Esophagus squamous epithelium (tissue), 5 donors: Measurements from ENCODE around the gene SAP130. TPM values are rescaled to one million over a fixed set of nuclear protein-coding genes. Genes with fewer than 3 reads are reported as not detected.

ENCODE experiments used
- DNase-seq: peaks from one replicate; lab custom pipeline; 2025; lab: John Stamatoyannopoulos, UW
- H3K27ac ChIP-seq, 4 donors: fragments of 200-600 bp; sonication (generic); one replicate each; pipeline ENCODE4 v1.5.1; 2016 to 2019; ENCODE audit warnings: mild to moderate bottlenecking in 1 of 4
- H3K27me3 ChIP-seq, 4 donors: fragments of 200-600 bp; sonication (generic); 1 replicate in 3 of 4; 2 replicates in 1 of 4; pipeline versions ENCODE4 v1.5.1 to v1.6.0; 2017 to 2021; ENCODE audit warnings: antibody characterized with exemption in 1 of 4
- H3K36me3 ChIP-seq, 3 donors: fragments of 200-600 bp; sonication (generic); one replicate each; pipeline ENCODE4 v1.5.1; 2016 to 2019
- H3K4me1 ChIP-seq, 3 donors: fragments of 200-600 bp; sonication (generic); one replicate each; pipeline ENCODE4 v1.5.1; 2017 to 2019
- H3K4me3 ChIP-seq, 4 donors: fragments of 200-600 bp; sonication (generic); 1 replicate in 3 of 4; 2 replicates in 1 of 4; pipeline ENCODE4 v1.5.1; 2016 to 2019; ENCODE audit warnings: mild to moderate bottlenecking in 2 of 4, moderate library complexity in 1 of 4
- H3K9me3 ChIP-seq, 3 donors: fragments of 200-600 bp; sonication (generic); one replicate each; pipeline ENCODE4 v1.5.1; 2016 to 2019
- POLR2A ChIP-seq, 4 donors: fragments of 450-650 bp; IDR thresholded peaks; one replicate each; pipeline ENCODE4 v1.6.1; 2017; ENCODE audit warnings: antibody characterized with exemption in 4 of 4, mild to moderate bottlenecking in 4 of 4, moderate library complexity in 3 of 4
- WGBS, 2 donors: methylation state at CpG; one replicate each; pipeline ENCODE4 v1.1.5; 2018; 5-methylcytosine and 5-hydroxymethylcytosine counted together
- intact Hi-C: fragments of 100-400 bp; cut with DNase I; formaldehyde crosslinking; loops from one replicate; pipeline ENCODE4 v1.15.0; 2022
- total RNA-seq, 4 donors: library from RNA; depleted of rRNA; stranded (reverse); fragments of >200 nt; gene quantifications; one replicate each; pipeline ENCODE4 v1.1.0, GENCODE V29; 2016
- TF ChIP-seq, protein P1 (sequence below), 6 experiments: fragments of 450-650 bp in 4 of 6; fragments of 200-600 bp in 2 of 6; sonication (generic) in 2 of 6; IDR thresholded peaks; one replicate each; pipeline ENCODE4 v1.5.1; 2016 to 2019; ENCODE audit warnings: antibody characterized with exemption in 6 of 6, mild to moderate bottlenecking in 4 of 6, moderate library complexity in 4 of 6
- donor health status: DM: yes; HTN: yes; CAD: no.

The SAP130 gene
- total RNA-seq, 4 donors from 2014 or later, result 5.9 to 12.7 (median 8.0) TPM

DNA sequence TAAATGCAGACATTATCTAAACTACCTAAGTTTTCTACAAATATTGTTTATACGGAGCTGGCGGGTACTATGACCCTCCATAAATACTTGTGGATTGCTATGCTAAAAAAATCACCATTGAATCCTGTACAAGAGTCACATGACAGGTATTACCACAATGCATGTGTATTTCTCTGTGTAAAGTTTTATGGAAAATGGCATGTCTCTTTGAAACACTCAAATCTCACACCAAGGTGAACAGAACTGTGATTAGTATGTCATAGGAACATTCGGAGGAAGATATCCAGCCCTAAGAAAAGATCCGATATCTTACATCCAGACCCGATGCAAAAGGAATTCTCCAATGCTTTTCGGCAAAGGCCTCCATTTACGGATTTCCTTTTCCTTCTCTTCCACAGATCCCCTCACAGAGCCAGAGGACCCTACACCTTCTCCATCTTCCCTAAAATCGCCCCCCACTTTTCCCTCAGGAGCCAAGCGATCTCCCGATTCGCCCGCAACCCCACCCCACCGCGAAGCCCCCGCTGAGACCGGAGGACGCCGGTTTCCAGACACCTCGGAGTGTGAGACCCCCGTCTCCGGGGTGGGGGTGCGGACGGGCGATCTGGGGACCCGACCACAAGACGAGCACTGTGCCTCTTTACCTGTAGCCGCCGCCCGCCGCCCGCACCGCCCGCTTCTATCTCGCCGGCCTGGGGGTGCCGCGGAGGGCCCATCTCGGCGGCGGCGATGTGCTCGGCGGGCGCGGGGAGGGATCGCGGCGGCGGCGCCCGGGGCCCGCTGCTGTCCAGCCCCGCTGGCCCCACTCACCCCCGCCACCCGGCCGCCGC lies 1.2 kb downstream of the SAP130 start:
- TF ChIP-seq POLR2A (IDR thresholded peaks at IDR 0.05), result peak in 2 of 4 donors; percentile 41 to 44
- TF ChIP-seq, protein P1, sequence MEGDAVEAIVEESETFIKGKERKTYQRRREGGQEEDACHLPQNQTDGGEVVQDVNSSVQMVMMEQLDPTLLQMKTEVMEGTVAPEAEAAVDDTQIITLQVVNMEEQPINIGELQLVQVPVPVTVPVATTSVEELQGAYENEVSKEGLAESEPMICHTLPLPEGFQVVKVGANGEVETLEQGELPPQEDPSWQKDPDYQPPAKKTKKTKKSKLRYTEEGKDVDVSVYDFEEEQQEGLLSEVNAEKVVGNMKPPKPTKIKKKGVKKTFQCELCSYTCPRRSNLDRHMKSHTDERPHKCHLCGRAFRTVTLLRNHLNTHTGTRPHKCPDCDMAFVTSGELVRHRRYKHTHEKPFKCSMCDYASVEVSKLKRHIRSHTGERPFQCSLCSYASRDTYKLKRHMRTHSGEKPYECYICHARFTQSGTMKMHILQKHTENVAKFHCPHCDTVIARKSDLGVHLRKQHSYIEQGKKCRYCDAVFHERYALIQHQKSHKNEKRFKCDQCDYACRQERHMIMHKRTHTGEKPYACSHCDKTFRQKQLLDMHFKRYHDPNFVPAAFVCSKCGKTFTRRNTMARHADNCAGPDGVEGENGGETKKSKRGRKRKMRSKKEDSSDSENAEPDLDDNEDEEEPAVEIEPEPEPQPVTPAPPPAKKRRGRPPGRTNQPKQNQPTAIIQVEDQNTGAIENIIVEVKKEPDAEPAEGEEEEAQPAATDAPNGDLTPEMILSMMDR (IDR thresholded peaks at IDR 0.05), result no peak
- H3K27me3 ChIP-seq, result no peaks in the 10 kb centered on the region
- DNase-seq, result peak; percentile 38
- peaks cover 0 to 26% (median 9%) of the 10 kb centered on the region in 3 donors for H3K4me1 ChIP-seq
- 2% methylated on average over 10 to 11 of the region's 57 CpGs for WGBS, 2 donors
- no peaks in the 10 kb centered on the region for H3K9me3 ChIP-seq
- H3K4me3 ChIP-seq, result peak overlapping the region; percentile 81 to 100 (median 92)
- intact Hi-C loops, result no loop called here
- peak overlapping the region; percentile 83 to 100 (median 98) for H3K27ac ChIP-seq
- peaks cover 0 to 19% (median 5%) of the 10 kb centered on the region in 3 donors for H3K36me3 ChIP-seq

DNA sequence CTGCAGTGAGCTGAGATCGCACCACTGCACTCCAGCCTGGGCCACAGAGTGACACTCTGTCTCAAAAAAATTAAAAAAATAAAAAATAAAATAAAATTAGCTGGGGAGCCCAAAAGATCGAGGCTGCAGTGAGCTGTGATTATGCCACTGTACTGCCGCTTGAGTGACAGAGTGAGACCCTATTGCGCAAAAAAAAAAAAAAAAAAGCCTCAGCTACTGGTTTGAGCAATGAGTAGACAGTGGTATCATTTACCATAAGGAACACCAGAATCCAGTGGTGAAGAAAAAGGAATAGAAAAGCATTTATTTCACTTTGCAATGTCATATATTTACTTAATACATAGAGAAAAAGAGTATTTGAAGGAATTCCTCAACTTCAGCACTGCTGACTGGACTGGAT lies 3.0 kb downstream of the SAP130 start:
- Histone ChIP-seq H3K27ac (no peak overlapping the region), H3K9me3 (no peaks in the 10 kb centered on the region), H3K4me3 (no peak overlapping the region), H3K27me3 (no peaks in the 10 kb centered on the region), H3K36me3 (peaks cover 0 to 36% (median 6%) of the 10 kb centered on the region in 3 donors), H3K4me1 (peaks cover 0 to 26% (median 9%) of the 10 kb centered on the region in 3 donors)
- TF ChIP-seq, protein P1 (IDR thresholded peaks at IDR 0.05), result no peak
- no peak for TF ChIP-seq POLR2A (IDR thresholded peaks at IDR 0.05)
- 83 to 95% methylated on average over 3 to 4 of the region's 4 CpGs for WGBS, 2 donors
- DNase-seq, result no peak
- intact Hi-C loops, result no loop called here

DNA sequence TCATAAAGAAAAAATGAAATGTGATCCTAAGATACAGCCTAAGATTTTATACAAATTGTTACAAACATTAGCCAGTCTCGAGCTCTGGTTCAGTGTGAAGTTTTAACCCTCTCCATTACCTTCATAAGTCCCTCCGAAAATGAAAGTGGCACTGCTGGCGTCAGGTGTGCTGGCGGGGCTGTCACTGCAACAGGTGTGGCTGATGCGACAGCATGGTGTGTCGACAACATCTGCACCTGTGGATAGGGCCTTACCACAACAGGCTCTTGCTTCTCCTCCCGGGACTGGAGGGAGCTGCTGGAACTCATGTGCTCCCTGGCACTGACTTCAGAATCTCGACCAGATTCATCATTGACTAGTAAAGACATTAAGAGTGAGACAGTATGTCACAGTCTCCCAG lies 10.3 kb downstream of the SAP130 start:
- Histone ChIP-seq H3K36me3 (peaks cover 3 to 95% (median 21%) of the 10 kb centered on the region in 3 donors), H3K9me3 (no peaks in the 10 kb centered on the region), H3K27me3 (no peaks in the 10 kb centered on the region), H3K4me3 (no peak overlapping the region), H3K4me1 (no peaks in the 10 kb centered on the region), H3K27ac (no peak overlapping the region)
- TF ChIP-seq, protein P1 (IDR thresholded peaks at IDR 0.05), result no peak
- 83 to 89% methylated on average over 4 to 6 of the region's 8 CpGs for WGBS, 2 donors
- no peak for DNase-seq
- intact Hi-C loops, result no loop called here

DNA sequence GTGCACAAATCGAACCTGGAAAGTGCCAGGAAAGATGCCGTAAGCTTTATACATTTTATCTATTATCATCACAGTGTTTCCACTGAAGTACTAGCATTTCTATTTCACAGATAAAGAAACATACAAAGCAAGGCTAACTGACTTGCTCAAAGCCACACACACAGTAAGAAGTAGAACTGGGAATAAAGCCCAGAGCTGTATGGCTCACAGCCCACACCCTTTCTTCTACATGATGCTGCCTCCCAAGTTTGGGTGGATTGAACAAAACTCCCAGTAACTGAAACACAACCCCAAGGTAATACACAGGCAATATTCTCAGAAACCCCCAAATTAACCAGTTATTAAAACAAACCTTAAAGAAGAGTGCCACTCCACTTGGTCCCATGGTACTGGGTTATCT lies 11.2 kb downstream of the SAP130 start:
- intact Hi-C loops, result no loop called here
- H3K4me3 ChIP-seq, result no peak overlapping the region
- 86% methylated on average over 2 of the region's 2 CpGs; no CpG with 5 or more reads in 1 of the 2 donors for WGBS, 2 donors
- DNase-seq, result no peak
- H3K27ac ChIP-seq, result no peak overlapping the region
- H3K36me3 ChIP-seq, result peaks cover 5 to 95% (median 24%) of the 10 kb centered on the region in 3 donors
- TF ChIP-seq, protein P1 (IDR thresholded peaks at IDR 0.05), result no peak
- no peak for TF ChIP-seq POLR2A (IDR thresholded peaks at IDR 0.05)
- H3K9me3 ChIP-seq, result no peaks in the 10 kb centered on the region
- no peaks in the 10 kb centered on the region for H3K4me1 ChIP-seq
- no peaks in the 10 kb centered on the region for H3K27me3 ChIP-seq

DNA sequence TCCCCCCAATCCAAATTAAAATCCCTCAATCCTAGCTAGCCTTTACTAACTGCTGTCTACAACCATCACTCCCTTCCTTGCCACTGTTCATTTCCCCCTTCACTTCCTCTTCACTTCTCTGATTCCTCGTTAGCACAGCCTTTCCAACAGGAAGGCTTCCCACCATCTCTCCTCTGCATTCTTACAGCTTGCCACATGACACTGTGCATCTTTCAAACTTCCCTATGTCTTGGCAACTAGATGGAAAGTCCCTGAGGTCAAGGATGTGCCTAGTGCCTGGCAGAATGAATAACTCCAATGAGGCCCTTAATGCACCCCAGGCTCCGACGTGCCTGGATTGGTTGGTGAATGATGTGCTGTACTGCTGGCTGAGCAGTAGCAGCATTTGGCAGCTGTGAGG lies 15.2 kb downstream of the SAP130 start:
- whole genome bisulfite sequencing, 2 donors, result 67 to 68% methylated on average over 1 to 3 of the region's 3 CpGs
- Histone ChIP-seq H3K27ac (no peak overlapping the region), H3K4me3 (no peak overlapping the region), H3K27me3 (no peaks in the 10 kb centered on the region), H3K9me3 (no peaks in the 10 kb centered on the region), H3K36me3 (peaks cover 11 to 100% (median 52%) of the 10 kb centered on the region in 3 donors), H3K4me1 (no peaks in the 10 kb centered on the region)
- DNase-seq, result no peak
- TF ChIP-seq, protein P1 (IDR thresholded peaks at IDR 0.05), result no peak
- no peak for TF ChIP-seq POLR2A (IDR thresholded peaks at IDR 0.05)
- intact Hi-C loops, result no loop called here
